Activated naive CD4-positive, alpha-beta T cell (primary cell): Measurements from ENCODE around the gene MED13L.

Experiments
- DNase-seq, 4 experiments: peaks; one replicate each; lab custom pipeline; 2025; lab: John Stamatoyannopoulos, UW

The MED13L gene

DNA sequence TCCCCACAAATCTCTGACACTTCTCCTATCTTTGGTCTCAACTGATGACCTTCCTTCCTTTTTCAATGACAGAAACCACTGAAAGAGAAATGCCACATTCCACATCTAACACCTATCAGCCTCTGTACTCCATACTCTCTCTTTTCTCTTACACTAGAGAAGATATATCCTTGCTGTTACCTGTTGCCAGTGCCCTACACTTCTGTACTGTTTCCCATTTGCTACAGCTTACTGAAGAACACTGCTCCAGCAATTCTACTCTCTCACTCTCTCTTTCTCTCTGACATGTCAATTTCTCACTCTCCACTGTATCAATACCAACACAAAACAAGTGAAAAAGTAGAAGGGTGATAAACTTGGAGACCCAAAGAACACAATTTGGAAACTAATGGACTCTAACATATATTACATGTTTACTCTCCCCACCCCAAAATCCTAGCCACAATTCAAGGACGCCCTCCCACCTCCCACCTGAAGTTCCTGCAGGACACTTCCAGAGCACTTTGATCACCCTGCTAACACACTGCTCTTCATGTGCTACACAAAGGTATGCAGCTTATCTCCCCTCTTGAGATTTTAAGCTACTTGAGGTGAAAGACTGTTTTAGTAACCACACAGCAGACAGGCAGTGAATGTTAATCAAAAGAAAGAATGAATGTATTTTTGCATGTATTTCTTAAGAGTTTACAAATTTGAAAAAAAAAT is 95.0 kb downstream of the MED13L start:
- no peak for DNase-seq

- no peak for DNase-seq
These were observed 97.0 kb downstream of the MED13L start for GRCh38 chr12:116180448-116180847.

DNA sequence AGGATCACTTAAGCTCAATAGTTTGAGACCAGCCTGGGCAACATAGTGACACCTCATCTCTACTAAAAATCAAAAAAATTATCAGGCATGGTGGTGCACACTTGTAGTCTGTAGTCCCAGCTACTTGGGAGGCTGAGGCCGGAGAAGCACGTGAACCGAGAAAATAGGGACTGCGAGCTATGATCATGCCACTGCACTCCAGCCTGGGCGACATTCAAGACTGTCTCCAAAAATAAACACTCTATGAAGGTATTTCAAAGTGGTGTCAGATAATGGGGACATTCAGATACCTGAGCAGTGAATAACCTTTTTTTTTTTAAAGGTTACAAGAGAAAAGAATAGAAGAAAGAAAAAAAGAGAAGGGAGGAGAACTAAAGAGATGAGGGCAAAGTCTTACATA is 98.1 kb downstream of the MED13L start:
- no peak for DNase-seq

DNA sequence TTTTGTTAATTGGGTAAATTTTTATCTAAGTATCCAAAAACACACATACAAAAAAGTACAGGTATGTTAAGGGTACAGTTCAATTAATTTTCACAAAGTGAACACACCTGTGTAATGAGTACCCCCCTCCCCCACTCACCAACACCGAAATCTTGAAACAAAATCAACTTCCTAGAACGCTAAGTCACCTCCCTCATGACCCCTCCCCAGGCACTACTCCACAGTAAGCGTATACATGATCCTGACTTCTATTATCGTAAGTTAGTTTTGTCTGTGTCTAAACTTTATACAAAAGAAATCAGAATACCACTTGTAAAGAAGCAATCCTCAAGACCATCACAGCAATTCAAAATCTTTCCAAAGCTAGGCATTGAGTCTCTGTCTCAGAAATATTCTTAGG is 100.5 kb downstream of the MED13L start:
- no peak for DNase-seq

- no peak for DNase-seq
These were observed 102.6 kb downstream of the MED13L start for GRCh38 chr12:116174904-116175303.

DNA sequence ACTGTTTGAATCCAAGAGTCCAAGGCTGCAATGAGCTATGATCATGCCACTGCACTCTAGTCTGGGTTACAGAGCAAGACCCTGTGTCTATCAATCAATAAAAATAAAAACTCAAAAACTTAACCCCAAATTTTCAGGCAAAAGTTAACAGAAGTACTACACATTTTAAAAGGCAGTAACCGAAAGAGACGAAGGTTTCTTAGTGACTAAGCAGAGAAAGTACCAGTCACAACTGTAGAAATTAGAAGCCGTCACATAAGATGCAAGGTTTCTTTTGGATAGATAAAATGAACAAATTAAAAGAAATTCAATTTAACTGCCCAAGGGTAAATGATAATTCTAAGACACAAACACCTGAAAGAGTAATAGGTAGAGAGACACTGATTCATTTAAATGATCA is 103.5 kb downstream of the MED13L start:
- no peak for DNase-seq

DNA sequence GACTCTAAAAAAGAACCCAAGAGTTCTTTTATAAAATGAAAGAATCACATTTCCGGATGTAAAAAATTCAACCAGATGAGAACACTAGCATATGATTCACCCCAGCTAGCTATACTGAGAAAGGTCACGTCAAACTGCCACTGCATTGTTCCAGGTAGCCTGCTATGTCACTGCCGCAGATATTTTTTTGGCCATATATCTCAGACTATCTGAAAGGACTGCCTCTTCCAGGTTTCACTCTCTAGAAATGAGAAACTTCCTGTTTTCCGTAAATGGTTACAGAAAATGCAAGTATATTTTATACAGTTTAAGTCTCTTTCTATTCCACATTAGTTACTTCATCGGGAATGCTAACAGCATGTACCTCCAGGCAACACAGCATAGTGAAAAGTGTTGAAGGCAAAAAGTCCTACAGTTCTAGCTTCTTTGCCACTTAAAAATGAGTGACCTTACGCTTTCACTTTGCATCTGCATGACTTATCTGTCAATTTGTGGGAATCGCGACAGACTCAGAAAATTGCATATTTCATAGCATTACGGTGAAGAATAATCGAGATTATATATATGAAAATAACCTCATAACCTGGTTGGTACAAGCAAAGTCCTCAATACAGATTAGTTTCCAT is 105.2 kb downstream of the MED13L start:
- no peak for DNase-seq

DNA sequence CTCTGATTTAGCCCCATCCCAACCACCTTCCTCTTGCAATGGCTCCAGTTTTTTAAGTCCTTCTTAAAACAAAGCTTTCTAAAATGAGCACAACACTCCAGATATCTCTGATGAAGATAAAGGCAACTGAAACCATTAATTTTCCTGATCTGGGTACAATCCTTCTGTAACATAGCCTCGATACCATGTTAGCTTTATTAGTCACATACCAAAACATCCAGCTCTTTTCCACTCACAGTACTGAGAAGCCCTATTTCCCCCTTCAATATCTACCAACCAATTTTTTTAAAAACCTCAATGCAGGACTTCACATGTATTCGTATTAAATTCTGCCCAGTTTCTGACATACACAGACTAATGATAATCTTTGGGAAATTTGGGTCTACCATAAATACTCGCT is 105.9 kb downstream of the MED13L start:
- no peak for DNase-seq

DNA sequence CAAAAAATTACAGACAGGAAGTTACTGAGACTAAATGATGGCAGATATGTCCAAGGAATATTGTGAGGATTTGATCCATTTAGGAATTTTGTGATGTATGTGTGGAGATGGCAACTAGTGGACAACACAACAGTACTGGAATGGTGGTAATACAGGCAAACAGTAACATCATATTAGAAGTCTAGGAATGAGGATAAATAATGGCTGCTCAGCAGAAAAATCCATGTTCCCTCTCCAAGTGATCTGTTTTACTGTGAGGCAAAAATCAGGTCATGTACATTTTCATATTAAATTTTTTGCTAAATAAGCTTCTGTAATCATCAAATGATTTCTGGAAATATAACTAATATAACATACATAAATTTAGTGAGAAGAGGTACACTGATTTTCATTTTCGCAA is 108.4 kb downstream of the MED13L start:
- DNase-seq, result no peak

DNA sequence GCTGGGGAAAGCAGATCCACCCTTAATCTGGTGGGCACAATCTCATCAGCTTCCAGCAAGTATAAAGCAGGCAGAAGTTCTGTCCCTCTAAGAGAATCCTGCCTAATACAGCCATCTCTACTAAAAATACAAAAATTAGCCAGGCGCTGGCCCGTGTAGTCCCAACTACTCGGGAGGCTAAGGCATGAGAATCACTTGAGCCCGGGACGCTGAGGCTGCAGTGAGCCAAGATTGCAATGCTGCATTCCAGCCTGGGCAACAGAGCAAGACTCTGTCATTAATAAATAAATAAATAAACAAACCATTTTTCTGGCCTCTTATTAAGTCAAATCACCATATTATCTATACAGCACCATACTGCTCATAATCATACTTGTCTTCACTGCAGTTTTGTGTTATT is 111.2 kb downstream of the MED13L start:
- no peak for DNase-seq

DNA sequence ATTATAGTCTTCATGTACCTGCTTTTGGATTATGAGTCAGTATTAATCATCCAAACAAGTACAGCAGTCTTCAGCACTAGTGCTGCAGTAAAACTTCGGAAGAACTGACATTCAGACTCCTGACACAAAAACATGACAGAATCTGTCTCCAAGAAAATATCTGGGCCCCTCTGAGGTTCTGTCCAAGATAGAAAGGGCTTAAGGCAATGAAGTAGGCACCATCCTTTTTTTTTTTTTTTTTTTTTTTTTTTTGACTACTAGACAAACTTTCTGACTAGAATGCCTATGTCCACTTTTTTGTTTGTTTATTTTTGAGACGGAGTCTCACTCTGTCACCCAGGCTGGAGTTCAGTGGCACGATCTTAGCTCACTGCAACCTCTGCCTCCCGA is 112.5 kb downstream of the MED13L start:
- DNase-seq, result no peak

GRCh38 chr12:116164250-116165035 is 113.0 kb downstream of the MED13L start:
- no peak for DNase-seq

DNA sequence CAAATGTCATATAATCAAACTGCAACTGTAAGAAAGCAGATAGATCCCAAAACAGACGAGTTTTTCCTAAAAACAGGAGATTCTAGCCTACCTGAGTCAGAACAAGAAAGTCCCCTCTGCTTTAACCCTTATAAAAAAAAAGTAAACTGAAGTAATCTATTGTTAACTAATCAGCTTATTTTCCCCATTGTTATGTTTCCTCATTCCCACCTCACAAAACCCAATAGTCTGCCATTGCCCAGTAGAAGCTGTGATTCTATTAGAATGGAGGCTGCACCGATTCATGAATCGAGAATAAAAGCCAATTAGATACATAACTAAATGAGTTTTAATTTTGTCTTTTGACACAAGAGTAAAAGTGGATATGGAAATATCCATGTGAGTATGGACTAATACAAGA is 115.4 kb downstream of the MED13L start:
- no peak for DNase-seq

DNA sequence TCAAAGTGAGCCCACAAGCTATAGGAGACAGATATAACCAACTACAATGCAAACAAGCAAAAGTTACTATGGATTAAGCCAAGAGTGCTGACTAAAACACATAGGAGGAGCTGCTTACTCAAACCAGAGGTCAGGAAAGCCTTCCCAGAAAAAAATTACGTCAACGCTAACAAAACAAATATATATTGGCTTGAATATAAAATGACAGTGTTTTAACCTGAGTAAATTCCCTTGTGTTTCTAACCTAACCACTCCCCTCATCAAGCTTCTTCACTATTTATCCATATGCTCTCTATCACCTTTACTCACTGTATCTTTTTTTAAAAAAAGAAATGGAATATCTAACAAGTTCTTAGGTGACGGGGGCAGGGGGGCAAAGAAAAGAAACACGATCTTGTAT is 115.9 kb downstream of the MED13L start:
- DNase-seq, result no peak

GRCh38 chr12:116160883-116161458 is 116.5 kb downstream of the MED13L start:
- no peak for DNase-seq

DNA sequence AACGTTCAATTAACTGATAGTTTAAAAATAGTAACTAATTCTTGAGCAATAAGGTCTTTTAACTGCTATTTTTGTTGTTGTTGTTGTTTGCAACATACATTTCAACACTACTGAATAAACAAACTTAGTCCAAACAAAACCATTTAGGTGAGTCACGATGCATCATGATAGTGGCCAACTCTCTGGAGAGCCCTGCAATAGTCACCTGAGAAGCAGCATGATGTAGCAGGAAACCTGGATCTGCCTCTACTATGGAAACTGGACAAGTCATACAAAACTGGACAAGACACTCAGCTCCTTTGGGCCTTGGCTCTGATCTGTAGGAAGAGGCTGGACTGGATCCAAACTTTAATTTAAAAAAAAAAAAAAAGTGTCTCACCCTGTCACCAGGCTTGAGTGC is 117.3 kb downstream of the MED13L start:
- DNase-seq, result no peak

DNA sequence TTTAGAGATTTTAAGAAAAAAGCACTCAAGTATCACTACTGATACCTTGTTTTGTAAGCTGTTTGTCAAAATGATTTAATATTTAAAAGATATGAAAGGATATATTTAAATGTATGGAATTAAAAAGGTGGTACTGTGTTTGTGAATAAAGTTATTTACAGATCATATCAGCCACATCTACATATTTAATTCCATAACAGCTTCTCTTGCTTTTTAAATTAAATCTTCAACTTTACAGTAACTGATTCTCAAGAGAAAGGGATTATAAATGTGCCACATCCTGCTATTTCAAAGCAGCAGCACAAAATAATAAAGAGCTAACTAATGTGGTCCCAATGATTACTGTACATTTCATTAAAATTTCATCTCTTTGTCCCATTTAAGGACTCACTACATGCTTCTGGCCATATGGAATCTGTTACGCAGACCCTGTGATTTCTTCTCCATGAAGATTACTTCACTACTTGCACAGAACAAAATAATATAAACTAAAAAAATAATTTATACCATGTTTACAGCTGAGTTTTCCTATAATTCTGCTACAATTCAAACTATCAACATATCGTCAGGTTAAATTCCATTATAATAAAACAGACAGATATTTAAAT is 117.8 kb downstream of the MED13L start:
- no peak for DNase-seq

DNA sequence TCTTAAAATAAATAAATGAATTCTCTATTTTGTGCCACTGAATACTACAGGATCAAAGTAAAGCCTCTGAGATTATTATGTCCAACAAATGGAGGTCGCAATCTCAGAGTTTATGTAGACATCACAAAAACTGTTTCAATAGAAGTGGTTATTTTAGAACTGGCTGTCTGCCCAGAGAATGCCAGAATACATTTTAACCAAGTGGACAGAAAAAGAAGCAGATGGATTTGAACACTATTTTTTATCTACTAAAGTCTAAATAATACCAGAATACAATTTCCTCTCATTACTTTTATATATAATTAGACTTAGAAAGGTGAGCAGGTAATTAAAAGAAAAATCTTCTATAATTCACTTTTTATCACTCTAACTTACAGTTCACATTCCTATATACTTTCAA is 118.3 kb downstream of the MED13L start:
- DNase-seq, result no peak

DNA sequence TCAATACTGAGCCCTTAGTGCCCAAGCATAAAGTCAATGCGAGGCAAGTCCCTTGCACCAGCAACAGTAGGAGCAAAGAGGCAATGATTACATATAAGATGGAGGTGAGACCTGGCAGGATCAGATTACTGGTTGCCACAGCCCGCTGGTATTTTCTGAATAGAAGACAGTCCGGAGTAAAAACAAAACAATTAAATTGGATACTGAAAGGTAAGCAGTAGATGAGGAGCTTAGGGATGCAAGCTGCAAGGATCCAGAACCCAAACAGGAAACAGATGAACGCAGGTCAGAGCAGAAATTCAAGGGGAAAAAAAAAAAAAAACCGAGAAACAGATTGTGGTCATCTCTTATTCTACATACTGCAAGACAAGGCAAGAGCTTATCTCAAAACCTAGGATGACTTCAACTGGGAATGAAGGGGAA is 119.6 kb downstream of the MED13L start:
- DNase-seq, result no peak

- DNase-seq, result no peak
These were observed 120.9 kb downstream of the MED13L start for GRCh38 chr12:116156614-116157013.

- no peak for DNase-seq
These were observed 122.1 kb downstream of the MED13L start for GRCh38 chr12:116155383-116155782.

GRCh38 chr12:116153983-116154382 is 123.5 kb downstream of the MED13L start:
- no peak for DNase-seq
